ENCODE results near the gene RING1.
A peak's percentile ranks its signal among the peaks of the same experiment; 100 is the strongest.

Gene RING1

GRCh38 chr6:33208091-33208967, at the start of gene RING1:
Gene RING1, plus strand, starts transcription at chr6:33208500. Its CDS starts 323 bp downstream, at chr6:33208823.
- peak; percentile 87 to 90 for DNase-seq

DNA sequence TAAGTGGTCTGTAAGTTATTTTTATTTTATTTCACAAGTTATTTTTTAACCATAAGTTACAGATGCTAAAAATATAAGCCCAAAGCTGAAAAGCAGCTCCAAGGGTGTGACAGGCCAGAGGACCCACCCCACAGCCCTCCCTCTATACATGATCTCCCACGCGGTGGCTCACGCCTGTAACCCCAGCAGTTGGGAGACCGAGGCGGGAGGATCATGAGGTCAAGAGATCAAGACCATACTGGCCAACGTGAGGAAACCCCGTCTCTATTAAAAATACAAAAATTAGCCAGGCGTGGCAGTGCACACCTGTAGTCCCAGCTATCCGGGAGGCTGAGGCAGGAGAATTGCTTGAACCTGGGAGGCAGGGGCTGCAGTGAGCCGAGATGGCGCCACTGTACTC, 48.2 kb upstream of the RING1 start:
- no peak for DNase-seq

DNA sequence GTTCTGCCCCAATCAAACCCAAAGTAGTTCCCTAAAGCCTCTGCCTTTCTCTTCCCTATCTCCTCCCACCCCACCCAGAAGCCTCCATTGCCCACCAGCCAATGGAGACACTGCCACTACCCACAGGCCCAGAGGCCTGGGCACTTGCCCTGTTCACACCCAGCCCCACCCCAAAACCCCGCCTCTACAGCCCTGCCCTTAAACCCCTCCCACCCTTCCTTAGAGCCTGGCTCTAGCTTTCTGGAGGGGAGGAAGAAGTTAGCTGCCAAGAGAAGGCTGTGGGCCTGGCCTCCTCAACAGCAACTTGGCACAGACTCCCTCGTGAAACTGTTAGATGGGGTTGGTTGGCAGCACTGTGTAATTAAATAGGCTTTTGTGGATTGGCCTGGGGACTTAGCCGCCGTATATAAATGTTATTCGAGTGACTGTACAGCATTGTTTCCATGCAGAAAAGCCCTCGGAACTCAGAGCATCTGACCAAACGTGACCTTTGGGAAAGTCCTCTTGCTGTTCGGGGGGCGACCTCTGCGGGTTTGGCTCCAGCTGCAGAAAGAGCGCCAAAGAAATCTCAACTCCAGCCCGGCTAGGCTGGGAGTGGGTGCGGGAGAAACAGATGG, 47.5 kb upstream of the RING1 start:
- no peak for DNase-seq

DNA sequence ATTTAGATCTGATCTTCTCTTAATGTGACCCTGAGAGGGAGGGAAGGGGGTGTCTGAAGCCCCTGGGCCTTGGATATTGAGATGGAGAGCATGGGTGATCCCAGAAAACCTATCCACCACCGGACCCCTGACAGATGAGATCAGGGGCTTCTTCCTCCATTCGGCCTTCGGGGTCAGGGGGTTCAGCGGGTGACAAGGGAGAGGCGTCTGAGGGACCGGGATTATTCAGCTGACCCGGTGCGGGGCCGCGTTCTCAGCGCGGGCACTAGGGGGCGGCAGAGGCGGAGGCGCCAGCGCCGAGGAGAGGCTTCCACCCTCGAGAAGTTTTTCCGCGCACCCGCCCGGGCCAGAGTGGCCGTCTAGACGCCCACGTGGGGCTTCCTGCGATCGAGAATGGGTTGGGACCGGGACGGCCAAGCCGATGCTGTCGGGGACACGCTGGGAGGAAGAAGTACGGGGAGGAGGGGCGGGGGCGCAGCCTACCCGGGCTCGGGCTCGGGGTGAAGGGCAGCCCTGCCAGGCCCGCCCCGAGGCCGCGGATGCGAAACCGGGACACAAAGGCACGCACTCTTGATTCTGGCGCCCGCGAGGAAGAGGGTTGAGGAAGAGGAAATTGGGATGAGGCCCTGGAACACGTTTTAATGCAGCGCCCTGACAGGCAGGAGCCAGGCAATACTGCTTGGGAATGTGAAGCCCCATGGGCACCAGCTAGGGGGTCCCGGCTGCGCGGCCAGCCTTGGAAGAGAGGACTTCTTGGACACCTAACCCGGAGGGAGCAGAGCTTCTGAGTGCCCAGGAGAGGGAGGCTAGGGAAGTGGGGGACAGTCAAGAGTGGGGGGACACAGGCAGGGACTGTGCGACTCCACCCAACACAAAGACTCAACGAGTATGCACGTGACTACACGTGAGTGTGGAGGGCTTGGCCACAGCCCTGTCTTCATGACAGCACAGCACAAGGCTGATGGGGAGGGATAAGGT, 46.7 kb upstream of the RING1 start:
- peak; percentile 87 to 90 for DNase-seq

GRCh38 chr6:33163540-33163939, 44.8 kb upstream of the RING1 start:
- no peak for DNase-seq

DNA sequence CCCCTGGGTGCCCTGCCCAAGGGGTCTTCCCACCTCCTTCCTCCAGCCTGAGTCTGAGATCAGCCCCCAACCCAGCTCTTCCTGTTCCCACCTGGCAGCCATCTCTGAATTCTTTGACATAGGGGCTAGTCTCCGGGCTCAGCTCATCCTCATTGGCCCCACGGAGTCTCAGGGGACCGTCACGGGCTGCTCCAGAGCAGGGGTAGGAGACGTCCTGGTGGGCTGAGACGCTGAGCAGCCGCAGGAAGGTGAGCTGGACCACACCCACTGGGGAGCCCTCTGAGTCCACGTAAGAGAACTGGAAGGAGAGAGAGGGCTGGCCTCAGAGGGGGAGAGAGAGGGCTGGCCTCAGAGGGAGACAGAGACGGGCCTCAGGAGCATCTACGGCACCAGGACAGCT, 44.1 kb upstream of the RING1 start:
- no peak for DNase-seq

DNA sequence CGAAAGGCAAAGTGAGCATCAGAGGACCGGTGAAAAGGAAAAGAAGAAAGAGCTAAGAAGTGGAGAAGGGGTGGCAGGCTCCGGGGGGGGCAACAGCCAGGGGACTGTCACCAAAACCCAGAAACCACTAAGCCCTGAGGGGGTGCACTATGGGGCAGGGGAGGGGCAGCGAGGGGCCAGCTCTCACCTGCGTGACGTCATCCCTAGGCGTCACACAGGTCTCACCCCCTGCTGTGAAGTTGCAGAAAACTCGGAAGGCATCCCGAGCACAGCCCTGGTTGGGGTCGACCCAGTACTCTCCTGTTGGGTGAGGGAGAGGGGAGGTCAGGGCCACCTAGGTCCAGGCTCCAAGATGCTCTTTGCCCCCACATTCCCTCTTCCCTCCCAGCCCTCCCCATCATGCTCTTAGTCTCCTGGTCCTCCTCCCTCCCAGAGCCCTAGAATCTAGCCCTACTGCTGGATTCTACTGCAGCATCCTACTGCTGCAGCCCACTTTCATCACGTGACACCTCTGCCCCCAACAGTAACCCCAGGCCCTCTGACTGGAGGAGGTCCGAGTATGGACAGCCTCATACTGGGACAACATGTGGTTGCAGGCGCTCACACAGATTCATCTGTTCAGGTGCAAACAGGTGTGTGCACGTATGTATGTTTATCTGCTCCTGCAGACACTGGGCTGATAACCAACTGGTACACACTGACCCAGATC, 43.5 kb upstream of the RING1 start:
- DNase-seq: no peak

GRCh38 chr6:33165581-33166258, 42.6 kb upstream of the RING1 start:
- no peak for DNase-seq

DNA sequence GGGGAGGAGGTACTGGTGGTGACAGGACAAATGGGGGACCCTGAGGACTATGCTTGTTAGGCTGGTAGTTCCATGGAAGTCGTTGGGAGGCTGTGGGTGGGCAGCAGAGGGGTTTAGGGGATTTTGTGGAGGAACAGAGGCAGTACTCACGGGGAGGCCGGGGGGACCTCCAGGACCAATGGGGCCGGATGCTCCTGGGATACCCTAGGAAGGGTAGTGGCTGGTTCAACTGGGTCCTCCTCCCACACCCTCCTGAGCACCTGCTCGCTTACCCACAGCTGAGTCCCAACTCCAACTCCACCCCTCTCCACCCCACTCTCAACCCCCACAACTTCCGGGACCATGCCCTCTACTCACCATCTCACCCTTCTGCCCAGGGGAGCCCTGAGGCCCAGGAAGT, 41.9 kb upstream of the RING1 start:
- DNase-seq: no peak

DNA sequence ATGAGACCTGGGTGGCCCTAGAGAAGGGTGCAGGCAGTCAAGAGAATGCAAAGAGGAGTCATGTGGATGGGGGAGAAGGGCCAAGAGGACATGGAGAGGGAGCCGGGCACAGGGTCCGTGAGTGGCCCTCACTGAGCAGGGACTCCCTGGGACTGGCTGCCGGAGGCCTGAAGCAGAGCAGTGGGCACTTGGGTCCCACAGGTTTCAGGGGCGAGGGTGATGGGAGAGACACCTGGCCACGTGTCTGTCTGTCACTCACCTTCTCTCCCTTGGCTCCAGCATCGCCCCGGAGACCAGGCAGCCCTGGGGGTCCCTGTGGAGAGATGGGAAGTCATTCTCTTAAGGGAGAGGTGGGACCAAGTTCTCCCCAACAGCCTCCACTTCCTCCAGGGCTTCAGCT, 41.5 kb upstream of the RING1 start:
- no peak for DNase-seq

- no peak for DNase-seq
Measured at GRCh38 chr6:33167374-33168283, 40.7 kb upstream of the RING1 start.

DNA sequence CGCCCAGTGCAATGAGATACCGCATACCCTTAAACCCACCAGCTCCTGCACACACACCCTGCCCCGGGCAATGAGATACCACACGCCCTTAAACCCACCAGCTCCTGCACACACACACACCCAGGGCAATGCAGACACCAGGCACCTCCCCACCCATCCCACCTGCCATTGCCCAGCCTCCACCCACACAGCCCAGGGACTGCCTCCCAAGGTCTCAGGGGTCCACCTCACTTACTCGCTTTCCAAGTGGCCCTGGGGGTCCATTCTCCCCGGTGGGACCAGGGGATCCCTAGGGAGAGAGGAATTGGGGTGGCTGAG, 40.1 kb upstream of the RING1 start:
- no peak for DNase-seq

- no peak for DNase-seq
Measured at GRCh38 chr6:33168639-33169038, 39.7 kb upstream of the RING1 start.

DNA sequence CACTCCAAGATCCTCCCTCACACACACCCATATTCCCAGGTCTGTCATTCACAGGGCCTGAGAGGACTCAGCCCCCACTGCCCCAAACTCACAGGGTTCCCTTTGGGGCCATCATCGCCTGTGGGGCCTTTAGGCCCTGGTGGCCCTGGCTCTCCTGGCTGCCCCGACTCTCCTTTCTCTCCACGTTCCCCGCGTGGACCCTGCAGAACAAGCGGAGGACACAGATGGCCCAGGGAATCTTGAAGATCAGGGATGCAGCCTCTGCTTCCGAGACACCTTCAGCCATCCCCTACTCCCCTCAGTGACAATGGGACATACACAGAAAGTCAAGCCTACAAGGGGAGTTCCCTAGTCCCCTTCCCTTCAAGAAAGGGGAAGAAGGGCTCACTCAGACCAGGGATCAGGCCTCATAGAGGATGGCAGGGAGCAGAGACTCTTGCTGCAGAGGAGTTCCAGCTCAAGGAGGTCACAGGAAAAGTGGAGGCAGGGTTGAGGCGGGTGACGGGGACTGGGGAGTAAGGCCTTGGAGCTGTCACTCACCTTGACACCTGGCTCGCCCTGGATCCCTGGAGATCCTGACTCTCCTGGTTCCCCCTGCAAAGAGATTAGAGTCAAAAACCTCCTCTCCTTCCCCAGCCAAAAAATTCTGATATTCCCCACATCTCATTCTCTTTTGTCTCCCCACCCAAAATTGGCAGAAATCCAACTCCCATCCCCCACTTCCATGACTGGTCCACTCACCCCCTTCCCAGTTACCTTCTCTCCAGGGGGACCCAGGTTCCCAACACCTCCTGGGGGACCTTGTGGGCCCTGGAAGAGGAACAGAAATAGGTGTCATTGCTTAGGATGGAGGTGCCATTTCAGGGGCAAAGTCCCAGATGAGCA, 38.8 kb upstream of the RING1 start:
- DNase-seq: no peak

DNA sequence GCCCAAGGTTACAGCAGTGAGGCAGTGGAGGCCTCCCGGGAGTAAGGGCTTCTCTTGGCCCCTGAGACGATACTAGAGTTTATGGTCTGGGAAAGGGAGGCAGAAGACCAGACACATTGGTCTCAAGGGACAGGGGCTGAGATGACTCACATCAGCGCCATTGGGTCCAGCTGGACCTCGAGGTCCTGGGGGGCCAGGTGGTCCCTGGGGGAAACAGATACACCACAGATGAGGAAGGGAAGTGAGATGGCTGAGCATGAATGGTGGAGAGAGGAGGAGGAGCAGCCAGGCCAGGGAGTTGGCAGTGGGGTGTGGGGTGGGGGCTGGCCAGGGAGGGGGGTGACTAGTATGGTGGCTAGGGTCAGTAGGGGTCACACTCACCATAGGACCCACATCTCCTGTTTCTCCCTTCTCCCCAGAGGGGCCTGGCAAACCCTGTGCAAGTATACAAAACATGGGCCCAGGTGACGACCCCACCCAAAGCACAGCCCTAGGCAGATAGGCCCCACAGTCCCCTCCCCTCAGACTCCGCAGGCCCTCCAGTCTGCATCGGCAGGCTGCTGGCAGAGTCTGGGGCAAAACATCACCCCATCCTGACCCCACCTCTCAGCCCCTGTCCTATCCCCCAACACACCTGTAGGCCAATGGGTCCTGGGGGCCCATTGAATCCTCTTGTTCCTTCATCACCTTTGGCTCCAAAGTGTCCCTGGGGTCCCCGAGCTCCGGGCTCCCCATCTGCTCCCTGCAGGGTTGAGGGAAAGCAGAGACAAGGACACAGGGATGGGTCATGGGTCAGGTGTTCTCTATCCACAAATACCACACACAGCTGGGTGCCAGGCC, 37.9 kb upstream of the RING1 start:
- DNase-seq: no peak

DNA sequence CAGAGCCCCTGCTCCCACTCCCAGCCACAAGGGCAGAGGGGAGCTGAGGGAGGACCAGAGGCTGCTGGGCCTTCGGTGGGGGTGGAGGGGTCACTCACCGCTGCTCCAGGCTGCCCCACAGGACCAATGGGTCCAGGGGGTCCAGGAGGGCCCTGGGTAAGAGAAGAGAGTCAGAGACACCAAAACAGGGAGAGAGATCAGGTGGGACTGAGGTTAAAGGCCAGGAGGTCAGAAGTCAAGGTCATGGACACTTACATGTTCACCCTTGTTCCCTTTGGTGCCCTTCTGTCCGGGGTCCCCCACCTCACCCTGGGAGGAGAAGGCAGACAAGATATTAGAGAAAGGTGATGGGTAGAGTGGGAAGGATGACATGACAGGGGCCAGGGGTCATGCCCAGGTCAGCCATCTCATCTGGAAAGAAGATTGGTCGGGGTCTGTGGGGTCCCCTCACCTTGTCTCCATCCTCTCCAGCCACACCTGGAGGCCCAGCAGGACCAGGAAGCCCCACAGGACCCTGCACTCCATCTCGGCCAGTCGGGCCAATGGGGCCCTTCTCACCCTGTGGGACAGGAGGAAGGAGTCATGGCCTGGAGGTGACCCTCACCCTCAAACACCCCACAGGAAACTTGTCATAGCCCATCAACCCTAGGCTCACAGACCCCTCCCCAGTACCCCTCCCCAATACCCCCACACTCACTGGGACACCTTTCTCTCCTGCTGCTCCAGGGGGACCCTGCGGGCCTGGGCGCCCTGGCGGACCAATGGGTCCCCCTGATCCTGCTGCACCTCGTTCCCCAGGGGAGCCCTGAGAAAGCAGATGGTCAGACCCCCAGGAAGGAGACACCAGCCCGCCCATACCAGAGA, 37.1 kb upstream of the RING1 start:
- no peak for DNase-seq

DNA sequence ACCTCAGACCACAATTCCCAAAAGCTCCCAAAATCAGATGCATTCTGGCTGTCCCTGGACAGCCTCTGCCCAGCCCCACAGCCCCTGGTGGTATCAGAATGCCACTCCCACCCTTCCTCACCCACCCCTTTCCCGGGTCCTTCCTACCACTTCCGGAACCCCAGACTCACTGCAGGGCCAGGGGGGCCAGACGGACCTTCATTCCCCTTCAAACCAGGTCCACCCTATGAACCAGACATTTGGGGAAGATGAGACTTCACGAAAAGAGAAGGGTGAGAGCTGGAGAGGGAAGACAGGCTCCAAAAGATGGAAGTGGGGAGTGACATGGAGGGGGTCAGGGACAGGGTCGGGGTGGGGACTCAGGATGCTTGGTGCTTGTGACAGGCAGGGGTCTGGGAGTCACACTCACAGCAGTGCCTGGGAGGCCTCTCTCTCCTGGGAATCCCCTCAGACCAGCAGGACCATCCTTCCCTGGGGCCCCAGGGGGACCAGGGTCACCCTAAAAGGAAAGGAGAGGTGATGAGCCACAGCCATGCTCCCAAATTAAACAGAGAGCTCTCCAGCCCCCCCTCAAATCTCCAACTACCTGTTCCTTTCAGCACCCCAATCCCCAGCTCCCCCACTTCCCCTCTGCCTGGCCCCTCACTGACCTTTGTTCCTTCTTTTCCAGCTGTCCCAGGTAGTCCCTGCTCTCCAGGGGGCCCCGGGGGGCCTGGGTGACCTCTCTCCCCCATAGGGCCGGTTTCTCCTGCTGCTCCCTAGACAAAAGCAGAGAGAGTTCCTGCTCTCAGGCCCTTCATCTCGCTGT, 36.2 kb upstream of the RING1 start:
- no peak for DNase-seq

Measured in stimulated activated CD4-positive, alpha-beta T cell treated with anti-CD3 and anti-CD28 coated beads, Interleukin-2, amount 100 ng/mL, for 24 hours (primary cell).